Fibroblast of mammary gland (primary cell): ENCODE measurements around the gene SPATA13.
"Not testable (repeated sequence)": the region's sequence is repeated elsewhere in the genome, so short reads cannot be mapped to it uniquely, and the experiment has no call there.

Experiments
- DNase-seq: peaks from one replicate; pipeline ENCODE4 v3.0.0-alpha.2; 2010; ENCODE audit warnings: low read depth
- H3K4me3 ChIP-seq: 2 replicates; pipeline ENCODE4 v1.5.1; 2011; ENCODE audit warnings: low read depth, mild to moderate bottlenecking, low read length, moderate library complexity; ENCODE audit not compliant: control insufficient read depth
- TF ChIP-seq, protein P1 (sequence below): conservative IDR thresholded peaks from 2 replicates; pipeline ENCODE4 v1.5.1; 2011; ENCODE audit warnings: low read depth, low read length, inconsistent platforms; ENCODE audit not compliant: control insufficient read depth, insufficient read depth

Gene SPATA13

GRCh38 chr13:24306632-24307031 lies 146.1 kb downstream of the SPATA13 start:
- peak; percentile 49 for DNase-seq
- no peak overlapping the region for H3K4me3 ChIP-seq
- TF ChIP-seq, protein P1, sequence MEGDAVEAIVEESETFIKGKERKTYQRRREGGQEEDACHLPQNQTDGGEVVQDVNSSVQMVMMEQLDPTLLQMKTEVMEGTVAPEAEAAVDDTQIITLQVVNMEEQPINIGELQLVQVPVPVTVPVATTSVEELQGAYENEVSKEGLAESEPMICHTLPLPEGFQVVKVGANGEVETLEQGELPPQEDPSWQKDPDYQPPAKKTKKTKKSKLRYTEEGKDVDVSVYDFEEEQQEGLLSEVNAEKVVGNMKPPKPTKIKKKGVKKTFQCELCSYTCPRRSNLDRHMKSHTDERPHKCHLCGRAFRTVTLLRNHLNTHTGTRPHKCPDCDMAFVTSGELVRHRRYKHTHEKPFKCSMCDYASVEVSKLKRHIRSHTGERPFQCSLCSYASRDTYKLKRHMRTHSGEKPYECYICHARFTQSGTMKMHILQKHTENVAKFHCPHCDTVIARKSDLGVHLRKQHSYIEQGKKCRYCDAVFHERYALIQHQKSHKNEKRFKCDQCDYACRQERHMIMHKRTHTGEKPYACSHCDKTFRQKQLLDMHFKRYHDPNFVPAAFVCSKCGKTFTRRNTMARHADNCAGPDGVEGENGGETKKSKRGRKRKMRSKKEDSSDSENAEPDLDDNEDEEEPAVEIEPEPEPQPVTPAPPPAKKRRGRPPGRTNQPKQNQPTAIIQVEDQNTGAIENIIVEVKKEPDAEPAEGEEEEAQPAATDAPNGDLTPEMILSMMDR, result no peak

- TF ChIP-seq, protein P1, result no peak
- DNase-seq, result no peak
- H3K4me3 ChIP-seq, result no peak overlapping the region
These were observed 146.9 kb downstream of the SPATA13 start for GRCh38 chr13:24307211-24308067.

GRCh38 chr13:24308068-24308445 lies 147.5 kb downstream of the SPATA13 start:
- no peak overlapping the region for H3K4me3 ChIP-seq
- TF ChIP-seq, protein P1, result no peak
- DNase-seq, result no peak

DNA sequence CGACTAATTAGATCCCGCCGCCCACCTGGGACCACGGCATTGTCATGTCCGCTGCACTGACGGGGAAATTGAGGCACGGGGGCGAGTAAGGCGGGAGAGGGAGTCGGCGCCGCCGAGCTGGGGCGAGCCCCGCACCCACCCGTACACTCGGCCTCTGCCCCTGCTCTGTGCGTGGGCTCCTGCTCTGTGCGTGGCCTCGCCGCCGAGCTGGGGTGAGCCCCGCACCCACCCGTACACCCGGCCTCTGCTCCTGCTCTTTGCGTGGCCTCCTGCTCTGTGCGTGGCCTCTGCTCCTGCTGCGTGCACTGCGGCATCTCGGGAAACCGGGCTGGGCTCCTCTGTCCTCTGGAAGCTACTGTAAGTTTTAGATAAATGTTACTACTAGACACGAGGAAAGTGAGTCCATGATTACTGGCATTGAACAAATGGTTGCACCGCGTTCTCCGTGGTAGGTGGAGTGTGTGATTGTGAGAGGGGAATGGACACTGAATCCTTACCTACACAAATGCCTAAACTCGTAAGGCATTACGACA lies 148.0 kb downstream of the SPATA13 start:
- DNase-seq, result no peak
- TF ChIP-seq, protein P1, result no peak
- no peak overlapping the region for H3K4me3 ChIP-seq

DNA sequence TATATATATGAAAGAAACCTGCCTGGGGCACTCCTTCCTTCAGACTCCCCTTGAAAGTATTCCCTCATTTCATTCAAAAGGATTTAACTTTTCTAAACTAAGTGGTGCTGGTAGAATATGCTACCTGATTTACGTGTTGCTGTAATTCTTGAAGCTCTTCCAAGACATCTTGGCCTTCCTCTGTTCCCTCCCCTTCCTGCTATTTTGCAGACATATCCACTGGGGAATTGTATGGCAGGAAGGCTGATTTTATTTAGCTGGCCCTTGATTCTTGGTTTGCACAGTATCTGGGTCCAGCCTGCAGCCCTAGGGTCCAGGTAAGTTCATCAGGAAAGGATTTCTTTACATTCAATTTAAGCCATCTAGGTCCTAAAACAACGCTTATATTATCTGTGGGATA lies 148.8 kb downstream of the SPATA13 start, which contains the start of gene C1QTNF9:
Gene C1QTNF9, plus strand, starts transcription at position 281 of the 400 bp plus-strand sequence. CDS start 6,424 bp downstream, outside the sequence.
- H3K4me3 ChIP-seq, DNase-seq: not testable (repeated sequence)

- peak; percentile 20 for DNase-seq
- TF ChIP-seq, protein P1, result peak; percentile 35
These were observed 152.9 kb downstream of the SPATA13 start for GRCh38 chr13:24313439-24313838.

GRCh38 chr13:24317835-24318234 lies 157.3 kb downstream of the SPATA13 start:
- not testable (repeated sequence) for H3K4me3 ChIP-seq, DNase-seq

More at GRCh38 chr13:24313439-24313838, 152.9 kb downstream of the SPATA13 start:
- no peak overlapping the region for H3K4me3 ChIP-seq

GRCh38 chr13:24318878-24319277 lies 158.4 kb downstream of the SPATA13 start:
- not testable (repeated sequence) for H3K4me3 ChIP-seq, DNase-seq

DNA sequence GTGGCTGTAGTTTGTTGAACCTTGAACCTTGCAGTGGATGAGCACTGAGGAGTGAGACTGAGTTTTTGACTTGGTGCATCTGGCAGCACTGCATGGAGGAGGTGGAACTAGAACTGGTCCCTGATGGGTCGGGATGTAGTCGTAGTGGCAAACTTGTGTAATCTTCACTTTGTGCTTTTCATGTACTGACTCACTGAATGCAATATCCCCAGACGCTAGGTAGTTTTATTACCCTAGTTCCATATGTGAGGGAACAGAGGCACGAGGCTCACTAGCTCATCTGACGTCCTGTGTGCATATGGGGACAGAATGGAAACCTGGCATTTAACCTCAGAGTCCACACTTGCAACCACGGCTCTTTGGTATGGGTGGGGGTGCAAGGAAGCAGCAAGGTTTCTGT lies 159.1 kb downstream of the SPATA13 start:
- DNase-seq, H3K4me3 ChIP-seq: not testable (repeated sequence)

- not testable (repeated sequence) for DNase-seq, H3K4me3 ChIP-seq
These were observed 160.9 kb downstream of the SPATA13 start for GRCh38 chr13:24321416-24321815.
